HUES6 (cell line): ENCODE measurements around the gene TRMT2A.

Experiments
- H3K27ac ChIP-seq: 2 replicates; pipeline ENCODE4 v1.7.0; 2013; ENCODE audit warnings: low read depth, mild to moderate bottlenecking, low read length, inconsistent platforms
- H3K27me3 ChIP-seq: 2 replicates; pipeline ENCODE4 v1.6.1; 2013; ENCODE audit warnings: low read length; ENCODE audit not compliant: control insufficient read depth, insufficient read depth
- H3K36me3 ChIP-seq: 2 replicates; pipeline ENCODE4 v1.6.1; 2013; ENCODE audit warnings: low read length; ENCODE audit not compliant: control insufficient read depth, insufficient read depth
- H3K4me1 ChIP-seq: 2 replicates; pipeline ENCODE4 v1.6.1; 2013; ENCODE audit warnings: low read length; ENCODE audit not compliant: control insufficient read depth, insufficient read depth
- H3K4me3 ChIP-seq: 2 replicates; pipeline ENCODE4 v1.5.1; 2013; ENCODE audit warnings: low read depth, low read length
- H3K9ac ChIP-seq: one replicate; pipeline ENCODE4 v1.6.1; 2013; ENCODE audit warnings: mild to moderate bottlenecking, low read length
- H3K9me3 ChIP-seq: 2 replicates; pipeline ENCODE4 v1.6.1; 2013; ENCODE audit warnings: low read depth, low read length; ENCODE audit not compliant: control insufficient read depth, insufficient read depth

Gene TRMT2A

GRCh38 chr22:20139391-20140106, 22.5 kb upstream of the TRMT2A start:
- H3K27ac ChIP-seq, result no peak overlapping the region
- no peak overlapping the region for H3K9ac ChIP-seq
- H3K4me3 ChIP-seq, result no peak overlapping the region
- H3K36me3 ChIP-seq, result peaks cover 14% of the 10 kb centered on the region
- no peaks in the 10 kb centered on the region for H3K27me3 ChIP-seq
- H3K9me3 ChIP-seq, result no peaks in the 10 kb centered on the region
- H3K4me1 ChIP-seq, result no peaks in the 10 kb centered on the region

GRCh38 chr22:20138868-20139267, 21.8 kb upstream of the TRMT2A start:
- Histone ChIP-seq H3K9me3 (no peaks in the 10 kb centered on the region), H3K27me3 (no peaks in the 10 kb centered on the region), H3K36me3 (peaks cover 14% of the 10 kb centered on the region), H3K4me1 (no peaks in the 10 kb centered on the region), H3K27ac (no peak overlapping the region), H3K4me3 (no peak overlapping the region), H3K9ac (no peak overlapping the region)

- Histone ChIP-seq H3K9me3 (no peaks in the 10 kb centered on the region), H3K9ac (no peak overlapping the region), H3K4me3 (no peak overlapping the region), H3K4me1 (no peaks in the 10 kb centered on the region), H3K27ac (no peak overlapping the region), H3K36me3 (peaks cover 10% of the 10 kb centered on the region), H3K27me3 (no peaks in the 10 kb centered on the region)
These were observed 21.4 kb upstream of the TRMT2A start for GRCh38 chr22:20138417-20138738.

GRCh38 chr22:20137671-20138416, 20.8 kb upstream of the TRMT2A start:
- no peak overlapping the region for H3K9ac ChIP-seq
- H3K27ac ChIP-seq, result no peak overlapping the region
- no peak overlapping the region for H3K4me3 ChIP-seq
- H3K4me1 ChIP-seq, result peaks cover under 1% of the 10 kb centered on the region; the same call in 1 of the 2 replicates
- peaks cover 10% of the 10 kb centered on the region for H3K36me3 ChIP-seq
- no peaks in the 10 kb centered on the region for H3K9me3 ChIP-seq
- no peaks in the 10 kb centered on the region for H3K27me3 ChIP-seq

GRCh38 chr22:20137113-20137512, 20.1 kb upstream of the TRMT2A start:
- no peak overlapping the region for H3K27ac ChIP-seq
- no peak overlapping the region for H3K4me3 ChIP-seq
- H3K9me3 ChIP-seq, result no peaks in the 10 kb centered on the region
- H3K27me3 ChIP-seq, result no peaks in the 10 kb centered on the region
- H3K9ac ChIP-seq, result no peak overlapping the region
- H3K4me1 ChIP-seq, result peaks cover 5% of the 10 kb centered on the region
- peaks cover 10% of the 10 kb centered on the region for H3K36me3 ChIP-seq

GRCh38 chr22:20136603-20136873, 19.5 kb upstream of the TRMT2A start:
- H3K27me3 ChIP-seq, result no peaks in the 10 kb centered on the region
- no peak overlapping the region for H3K4me3 ChIP-seq
- peaks cover 5% of the 10 kb centered on the region for H3K4me1 ChIP-seq
- peaks cover 10% of the 10 kb centered on the region for H3K36me3 ChIP-seq
- H3K9me3 ChIP-seq, result no peaks in the 10 kb centered on the region
- H3K9ac ChIP-seq, result no peak overlapping the region
- H3K27ac ChIP-seq, result no peak overlapping the region

- Histone ChIP-seq H3K9ac (peak overlapping the region; percentile 14), H3K36me3 (peaks cover 10% of the 10 kb centered on the region), H3K4me1 (peaks cover 5% of the 10 kb centered on the region), H3K4me3 (no peak overlapping the region), H3K27ac (no peak overlapping the region), H3K9me3 (no peaks in the 10 kb centered on the region), H3K27me3 (no peaks in the 10 kb centered on the region)
These were observed 19.0 kb upstream of the TRMT2A start for GRCh38 chr22:20135806-20136602.

- Histone ChIP-seq H3K9ac (peak overlapping the region; percentile 14), H3K9me3 (no peaks in the 10 kb centered on the region), H3K4me1 (peaks cover 5% of the 10 kb centered on the region), H3K36me3 (peaks cover 10% of the 10 kb centered on the region), H3K4me3 (no peak overlapping the region), H3K27ac (no peak overlapping the region), H3K27me3 (no peaks in the 10 kb centered on the region)
These were observed 18.2 kb upstream of the TRMT2A start for GRCh38 chr22:20135265-20135664.

GRCh38 chr22:20133930-20134549, 17.0 kb upstream of the TRMT2A start:
- H3K9ac ChIP-seq, result no peak overlapping the region
- H3K9me3 ChIP-seq, result no peaks in the 10 kb centered on the region
- H3K27ac ChIP-seq, result no peak overlapping the region

GRCh38 chr22:20132686-20133246, 15.7 kb upstream of the TRMT2A start:
- peak overlapping the region; percentile 78 for H3K4me3 ChIP-seq
- H3K9me3 ChIP-seq, result no peaks in the 10 kb centered on the region
- H3K4me1 ChIP-seq, result peaks cover 5% of the 10 kb centered on the region
- H3K27me3 ChIP-seq, result no peaks in the 10 kb centered on the region
- peaks cover 8% of the 10 kb centered on the region for H3K36me3 ChIP-seq
- no peak overlapping the region for H3K27ac ChIP-seq
- H3K9ac ChIP-seq, result peak overlapping the region; percentile 60

More at GRCh38 chr22:20133930-20134549, 17.0 kb upstream of the TRMT2A start:
- H3K36me3 ChIP-seq, result peaks cover 1% of the 10 kb centered on the region; the same call in 1 of the 2 replicates
- peaks cover 5% of the 10 kb centered on the region for H3K4me1 ChIP-seq
- H3K27me3 ChIP-seq, result no peaks in the 10 kb centered on the region
- H3K4me3 ChIP-seq, result no peak overlapping the region
